HG02610 (cell line): ENCODE measurements around the gene CBFA2T2.
"Not testable (repeated sequence)": the region's sequence is repeated elsewhere in the genome, so short reads cannot be mapped to it uniquely, and the experiment has no call there.

Source experiments
- ATAC-seq: cut with Tn5 transposase; IDR thresholded peaks from one replicate; pipeline ENCODE4 v1.9.1; 2021; ENCODE audit warnings: mild to moderate bottlenecking, moderate library complexity; ENCODE audit not compliant: unreplicated experiment

CBFA2T2 gene

DNA sequence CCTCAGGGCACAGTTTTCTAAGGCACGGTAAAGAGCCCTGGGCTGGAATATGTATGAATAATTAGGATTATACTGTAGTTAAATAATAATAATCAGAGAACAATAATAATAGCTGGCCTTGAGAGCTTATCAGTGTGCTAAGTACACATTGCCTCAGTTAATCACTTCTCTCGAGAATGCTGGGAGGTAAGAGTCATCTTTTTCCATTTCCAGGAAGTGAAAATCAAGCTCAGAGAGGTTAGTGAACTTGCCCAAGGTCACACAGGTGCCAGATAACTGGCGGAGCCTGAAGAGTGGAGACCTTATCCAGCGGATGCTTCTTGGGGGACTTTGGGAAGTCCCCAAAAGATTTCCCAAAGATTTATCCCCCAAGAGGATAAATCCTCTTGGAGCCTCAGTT, 19.4 kb upstream of the CBFA2T2 start:
- ATAC-seq: no peak

DNA sequence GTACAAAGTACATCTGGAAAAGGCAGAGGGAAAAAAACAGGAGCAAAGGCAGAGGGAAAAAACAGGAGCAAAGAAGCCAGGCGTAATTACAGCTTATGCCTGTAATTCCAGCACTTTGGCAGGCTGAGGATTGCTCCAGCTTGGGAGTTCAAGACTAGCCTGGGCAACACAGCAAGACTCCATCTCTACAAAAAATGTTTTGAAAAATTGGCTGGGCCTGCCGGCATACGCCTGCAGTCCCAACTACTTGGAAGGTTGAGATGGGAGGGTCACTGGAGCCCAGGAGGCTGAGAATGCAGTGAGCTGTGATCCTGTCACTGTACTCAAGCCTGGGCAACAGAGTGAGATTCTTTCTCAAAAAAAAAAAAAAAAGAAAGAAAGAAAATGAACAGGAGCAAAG, 19.0 kb upstream of the CBFA2T2 start:
- ATAC-seq: no peak

DNA sequence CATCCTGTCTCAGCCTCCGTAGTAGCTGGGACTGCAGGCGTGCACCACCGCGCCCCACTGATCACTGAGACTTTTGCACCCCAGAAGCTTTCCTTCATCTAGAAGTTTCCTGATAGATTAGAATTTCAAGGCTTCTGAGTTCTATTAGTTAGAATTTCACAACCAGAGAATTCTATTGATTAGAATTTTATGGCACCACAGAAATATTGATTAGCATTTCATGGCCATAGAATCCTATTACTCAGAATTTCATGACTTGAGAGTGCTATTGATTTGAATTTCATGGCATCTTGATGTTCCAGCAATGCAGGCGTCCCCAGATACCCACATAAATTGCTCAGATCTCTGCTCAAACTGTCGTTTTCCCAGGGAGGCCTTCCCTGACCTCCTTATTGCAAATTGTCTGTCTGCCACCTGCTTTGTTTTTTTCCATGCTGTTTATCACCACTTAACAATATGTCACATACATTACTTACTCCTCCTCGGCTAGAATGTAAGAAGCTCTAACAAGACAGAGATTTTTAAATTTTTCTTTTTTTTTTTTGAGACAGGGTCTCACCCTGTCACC, 16.9 kb upstream of the CBFA2T2 start:
- no peak for ATAC-seq

DNA sequence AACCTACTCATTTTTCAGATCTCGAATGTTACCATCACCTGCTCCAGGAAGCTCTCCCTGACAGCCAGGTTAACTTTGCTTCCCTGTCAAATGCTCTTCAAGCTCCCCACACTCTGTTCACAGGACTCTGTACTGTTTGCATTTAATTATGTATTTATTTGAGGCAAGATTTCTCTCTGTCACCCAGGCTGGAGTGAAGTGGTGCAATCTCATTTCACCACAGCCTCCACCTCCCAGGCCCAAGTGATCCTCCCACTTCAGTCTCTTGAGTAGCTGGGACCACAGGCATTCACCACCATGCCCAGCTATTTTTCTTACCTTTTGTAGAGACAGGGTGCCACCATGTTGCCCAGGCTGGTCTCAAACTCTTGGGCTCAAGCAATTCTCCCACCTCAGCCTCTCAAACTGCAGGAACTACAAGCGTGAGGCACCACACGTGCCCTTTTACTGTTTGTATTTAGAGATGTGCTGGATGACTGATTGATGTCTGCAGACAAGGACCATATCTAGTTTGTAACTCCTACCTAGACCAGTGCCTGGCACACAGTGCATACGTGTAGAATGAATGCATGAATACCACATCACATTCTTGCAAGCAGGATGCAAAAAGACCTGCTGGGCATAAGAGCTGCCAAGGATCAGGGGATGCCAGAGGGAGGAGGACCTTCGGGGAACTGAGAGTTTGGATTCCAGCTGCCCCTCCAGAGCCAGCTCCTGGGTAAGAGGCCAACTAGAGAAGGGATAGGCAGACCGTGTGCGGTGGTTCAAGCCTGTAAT, 15.6 kb upstream of the CBFA2T2 start:
- ATAC-seq: no peak

DNA sequence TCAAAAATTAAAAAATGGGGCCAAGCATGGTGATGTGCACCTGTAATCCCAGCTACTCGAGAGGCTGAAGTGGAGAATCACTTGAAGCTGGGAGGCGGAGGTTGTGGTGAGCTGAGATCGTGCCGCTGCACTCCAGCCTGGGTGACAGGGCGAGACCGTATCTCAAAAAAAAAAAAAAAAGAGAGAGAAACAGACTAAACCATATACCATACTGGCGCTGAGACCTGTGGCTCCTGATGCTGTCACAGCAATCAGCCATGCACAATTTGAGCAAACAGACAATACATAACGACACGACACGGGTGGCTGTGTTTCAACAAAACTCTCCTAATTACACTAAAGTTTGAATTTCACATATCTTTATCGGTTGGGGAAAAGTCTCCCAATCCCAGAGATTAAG, 14.9 kb upstream of the CBFA2T2 start:
- ATAC-seq: no peak

DNA sequence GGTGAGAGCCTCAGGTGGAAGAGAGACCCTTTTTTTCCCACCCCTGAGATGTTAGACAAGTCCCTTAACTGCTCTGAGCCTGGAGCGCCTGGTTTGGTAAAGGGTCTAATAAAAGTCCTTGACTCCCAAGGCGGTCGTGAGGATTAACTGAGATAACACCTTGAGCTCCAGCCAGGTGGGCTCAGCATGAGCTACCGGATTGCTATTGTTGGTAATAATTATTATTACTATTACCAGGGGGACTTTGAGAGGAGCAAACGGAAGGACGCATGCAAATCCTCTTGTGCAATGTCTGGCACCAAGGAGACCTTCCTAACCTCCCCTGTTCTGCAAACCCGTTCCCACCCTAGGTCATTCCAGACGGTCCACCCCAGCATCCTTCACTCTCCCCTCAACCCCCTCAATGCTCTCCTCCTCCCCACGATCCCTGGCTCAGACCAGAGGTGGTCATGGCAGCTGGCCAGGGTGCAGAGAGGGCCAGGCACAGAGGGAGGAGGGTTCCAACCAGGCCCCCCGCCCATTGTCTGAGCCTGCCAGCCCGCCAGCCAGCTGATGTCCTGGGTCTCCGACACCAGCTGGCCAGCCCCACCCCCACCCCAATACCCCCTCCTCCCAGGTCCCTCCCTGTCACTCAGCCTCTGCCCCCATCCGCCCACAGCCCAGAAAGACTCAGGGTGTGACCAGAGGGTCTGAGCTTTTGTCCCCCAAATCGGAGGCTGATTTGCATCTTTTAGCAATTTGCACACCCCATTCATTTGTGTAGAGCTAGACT, 14.3 kb upstream of the CBFA2T2 start:
- no peak for ATAC-seq

DNA sequence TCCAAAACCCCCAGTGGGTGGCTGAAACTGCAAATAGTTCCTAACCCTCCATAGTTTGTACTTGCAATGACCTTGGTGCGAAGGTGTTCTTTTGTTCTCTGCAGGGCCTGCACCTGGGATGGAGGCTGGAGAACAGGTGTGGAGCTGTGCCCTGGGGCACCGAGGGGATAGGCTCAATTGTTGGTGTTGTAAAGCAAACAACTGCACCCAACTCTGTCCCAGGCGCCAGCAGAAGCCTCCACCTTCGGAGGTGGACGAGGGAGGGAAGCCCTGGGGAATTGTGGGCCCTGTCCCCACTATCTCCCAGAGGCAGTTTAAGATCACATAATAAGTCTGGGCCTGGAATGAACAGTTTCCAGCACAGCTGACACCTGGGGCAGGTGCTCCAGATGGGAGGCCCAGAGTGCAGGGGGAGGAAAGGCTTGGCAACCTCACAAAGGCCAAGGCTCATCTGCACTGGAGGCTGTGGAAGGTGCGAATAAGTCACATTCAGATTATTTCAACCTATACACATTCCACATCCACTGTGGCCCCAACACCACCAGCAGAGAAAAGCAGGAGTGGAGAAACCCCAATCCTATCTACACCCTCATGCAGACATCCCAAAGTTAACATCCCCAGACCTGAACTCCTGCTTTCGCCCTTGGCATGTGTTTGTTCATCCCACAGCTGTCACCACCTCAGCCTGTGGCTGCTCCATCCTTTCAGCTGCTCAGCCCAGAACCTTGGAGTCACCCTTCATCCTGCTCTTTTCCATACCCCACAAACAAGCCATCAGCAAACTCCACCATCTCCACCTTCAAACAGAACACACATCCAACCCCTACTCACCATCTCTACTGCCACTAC, 12.3 kb upstream of the CBFA2T2 start:
- no peak for ATAC-seq

DNA sequence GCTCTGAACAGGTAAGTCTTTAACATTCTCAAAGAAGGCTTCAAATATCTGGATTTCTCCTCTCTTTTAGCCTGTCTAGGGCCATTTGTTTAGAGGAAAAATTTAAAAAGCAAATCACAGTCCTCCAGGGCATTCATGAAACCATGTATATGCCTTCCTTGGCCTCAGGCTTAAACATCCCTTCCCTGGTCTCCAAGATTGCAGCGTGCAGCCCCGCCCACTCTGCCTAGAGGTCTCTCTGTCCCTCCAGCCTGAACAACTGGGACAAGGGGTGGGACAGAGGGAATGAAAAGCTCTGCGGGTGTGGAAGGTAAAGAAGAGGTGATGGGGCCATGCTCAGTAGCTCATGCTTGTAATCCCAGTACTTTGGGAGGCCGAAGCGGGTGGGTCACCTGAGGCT, 9.8 kb upstream of the CBFA2T2 start:
- no peak for ATAC-seq

DNA sequence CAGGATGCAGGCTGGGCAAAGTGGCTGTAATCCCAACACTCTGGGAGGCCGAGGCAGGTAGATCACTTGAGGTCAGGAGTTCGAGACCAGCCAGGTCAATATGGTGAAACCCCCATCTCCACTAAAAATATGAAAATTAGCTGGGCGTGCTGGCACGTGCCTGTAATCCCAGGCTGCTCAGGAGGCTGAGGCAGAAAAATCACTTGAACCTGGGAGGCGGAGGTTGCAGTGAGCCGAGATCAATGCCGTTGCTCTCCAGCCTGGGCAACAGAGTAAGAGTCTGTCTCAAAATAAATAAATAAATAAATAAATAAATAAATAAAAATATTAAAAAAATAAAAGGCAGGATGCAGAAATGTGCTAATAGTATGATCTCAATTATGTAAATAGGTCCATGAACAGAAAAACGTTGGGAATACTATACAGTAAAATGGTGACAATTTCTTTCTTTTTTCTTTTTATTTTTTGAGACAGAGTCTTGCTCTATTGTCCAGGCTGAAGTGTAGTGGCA, 8.4 kb upstream of the CBFA2T2 start:
- ATAC-seq: no peak

DNA sequence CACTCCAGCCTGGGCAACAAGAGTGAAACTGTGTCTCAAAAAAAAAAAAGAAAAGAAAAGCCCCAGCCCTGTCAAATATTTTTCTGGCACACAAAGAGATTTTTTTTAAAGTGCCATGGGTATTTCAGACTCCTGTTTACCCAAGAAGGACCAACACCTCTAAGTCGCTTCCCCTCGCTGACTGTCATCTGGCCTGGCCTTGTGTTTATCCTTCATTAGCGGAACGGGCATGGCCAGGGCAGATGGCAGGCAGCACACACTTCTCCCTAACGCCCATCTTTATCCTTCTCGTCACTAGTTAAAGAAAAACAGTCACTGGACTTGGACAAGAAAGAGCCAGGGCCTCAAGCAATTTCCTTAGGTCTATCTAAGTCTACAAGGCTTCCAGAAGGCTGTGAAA, 7.3 kb upstream of the CBFA2T2 start:
- ATAC-seq: no peak

DNA sequence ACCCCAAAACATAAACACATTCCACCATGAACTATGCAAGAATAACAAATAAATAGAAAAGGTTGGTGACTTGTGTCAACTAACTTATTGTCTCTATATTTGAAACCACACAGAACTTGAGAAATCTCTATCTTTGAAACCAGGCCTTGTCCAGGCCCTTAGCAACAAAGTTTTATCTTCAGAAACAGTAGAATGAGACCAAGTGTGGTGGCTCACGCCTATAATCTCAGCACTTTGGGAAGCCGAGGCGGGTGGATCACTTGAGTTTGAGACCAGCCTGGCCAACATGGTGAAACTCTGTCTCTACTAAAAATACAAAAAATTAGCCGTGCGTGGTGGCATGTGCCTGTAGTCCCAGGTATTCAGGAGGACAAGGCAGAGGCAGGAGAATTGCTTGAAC, 6.7 kb upstream of the CBFA2T2 start:
- not testable (repeated sequence) for ATAC-seq

DNA sequence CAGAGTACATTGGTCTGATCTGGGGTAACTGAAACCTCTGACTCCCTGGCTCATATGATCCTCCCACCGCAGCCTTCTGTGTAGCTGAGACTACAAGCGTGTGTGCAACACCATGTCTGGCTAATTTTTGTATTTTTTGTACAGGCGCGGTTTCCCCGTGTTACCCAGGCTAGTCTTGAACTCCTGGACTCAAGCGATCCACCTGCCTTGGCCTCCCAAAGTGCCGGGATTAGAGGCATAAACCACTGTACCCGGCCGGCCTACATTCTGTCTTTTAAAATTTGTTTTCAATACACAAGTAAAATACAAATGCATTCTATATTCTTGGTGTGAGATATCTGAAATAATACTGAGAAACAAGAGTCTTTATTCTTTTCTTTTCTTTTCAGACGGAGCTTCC, 1.7 kb upstream of the CBFA2T2 start:
- no peak for ATAC-seq

DNA sequence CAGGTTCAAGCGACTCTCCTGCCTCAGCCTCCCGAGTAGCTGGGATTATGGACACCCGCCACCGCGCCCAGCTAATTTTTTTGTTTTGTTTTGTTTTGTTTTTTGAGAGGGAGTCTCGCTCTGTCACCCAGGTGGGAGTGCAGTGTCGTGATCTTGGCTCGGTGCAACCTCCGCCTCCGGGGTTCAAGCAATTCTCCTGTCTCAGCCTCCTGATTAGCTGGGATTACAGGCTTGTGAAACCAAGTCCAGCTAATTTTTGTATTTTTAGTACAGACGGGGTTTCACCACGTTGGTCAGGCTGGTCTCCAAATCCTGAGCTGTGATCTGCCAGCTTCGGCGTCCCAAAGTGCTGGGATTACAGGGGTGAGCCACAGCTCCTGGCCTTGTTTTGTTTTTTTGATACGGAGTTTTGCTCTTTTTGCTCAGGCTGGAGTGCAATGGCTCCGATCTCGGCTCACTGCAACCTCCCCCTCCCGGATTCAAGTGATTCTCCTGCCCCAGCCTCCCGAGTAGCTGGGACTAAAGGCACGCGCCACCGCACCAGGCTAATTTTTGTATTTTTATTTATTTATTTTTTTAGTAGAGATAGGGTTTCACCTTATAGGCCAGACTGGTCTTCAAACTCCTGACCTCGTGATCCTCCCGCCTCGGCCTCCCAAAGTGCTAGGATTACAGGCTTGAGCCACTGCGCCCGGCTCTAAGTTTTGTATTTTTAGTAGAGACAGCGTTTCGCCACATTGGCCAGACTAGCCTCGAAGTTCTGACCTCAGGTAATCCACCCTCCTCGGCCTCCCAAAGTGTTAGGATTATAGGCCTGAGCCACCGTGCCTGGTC, 1.0 kb upstream of the CBFA2T2 start:
- not testable (repeated sequence) for ATAC-seq

DNA sequence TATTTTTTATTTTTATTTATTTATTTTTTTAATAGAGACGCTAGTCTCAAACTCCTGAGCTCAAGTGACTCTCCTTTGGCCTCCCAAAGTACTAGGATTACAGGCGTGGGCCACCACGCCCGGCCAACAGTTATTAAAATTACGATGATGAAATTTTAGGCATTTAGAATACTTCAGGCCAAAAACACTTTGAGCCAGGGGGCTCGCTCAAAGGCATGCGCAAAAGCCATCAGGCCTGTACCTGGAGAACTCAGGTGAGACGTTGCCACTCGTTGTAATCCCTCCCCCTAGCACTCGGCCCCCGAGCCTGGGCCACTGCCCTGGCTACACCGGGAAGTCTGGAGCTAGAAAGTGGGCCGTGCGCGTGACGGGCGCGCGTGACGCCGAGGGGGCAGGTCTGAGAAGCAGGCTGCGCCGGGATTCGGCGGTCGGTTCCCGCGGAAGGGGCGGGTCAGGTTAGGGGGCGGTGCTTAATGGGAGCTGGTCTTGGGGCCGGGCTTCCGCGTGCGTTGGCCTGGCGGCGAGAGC, 337 bp upstream of the CBFA2T2 start:
- peak; percentile 94 for ATAC-seq

DNA sequence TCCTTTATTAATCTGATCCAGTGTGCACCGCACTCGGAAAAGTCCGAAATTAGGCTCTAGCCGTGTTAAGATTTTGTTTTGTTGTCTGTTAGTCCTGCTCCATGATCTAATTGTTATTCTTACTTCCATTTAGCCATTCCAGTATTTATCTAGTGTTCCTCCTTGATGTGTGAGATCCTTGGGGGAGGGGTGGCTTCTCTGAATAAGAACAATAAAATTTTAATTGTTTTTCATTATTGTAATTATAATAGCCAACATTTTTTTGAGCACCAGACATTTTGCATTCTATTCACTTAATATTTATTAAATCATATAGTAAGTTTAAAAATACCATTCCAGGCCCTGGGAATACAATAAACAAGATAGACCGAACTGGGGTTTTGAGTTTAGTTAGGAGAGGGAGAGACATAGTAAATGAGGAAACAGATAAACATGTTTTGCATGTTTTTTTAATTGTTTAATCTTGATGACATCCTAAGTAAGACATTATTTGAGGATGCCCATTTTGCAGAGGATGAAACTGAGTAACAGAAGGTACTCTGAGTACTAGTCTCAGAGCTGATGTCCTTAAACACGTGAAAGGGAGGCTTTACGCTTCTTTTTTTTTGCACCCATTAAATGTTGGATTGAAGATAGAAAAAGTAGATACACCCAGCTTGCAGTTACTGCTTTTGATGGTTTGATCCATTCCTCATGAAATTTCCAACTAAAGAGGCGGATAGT, 1.2 kb downstream of the CBFA2T2 start:
- ATAC-seq: no peak

DNA sequence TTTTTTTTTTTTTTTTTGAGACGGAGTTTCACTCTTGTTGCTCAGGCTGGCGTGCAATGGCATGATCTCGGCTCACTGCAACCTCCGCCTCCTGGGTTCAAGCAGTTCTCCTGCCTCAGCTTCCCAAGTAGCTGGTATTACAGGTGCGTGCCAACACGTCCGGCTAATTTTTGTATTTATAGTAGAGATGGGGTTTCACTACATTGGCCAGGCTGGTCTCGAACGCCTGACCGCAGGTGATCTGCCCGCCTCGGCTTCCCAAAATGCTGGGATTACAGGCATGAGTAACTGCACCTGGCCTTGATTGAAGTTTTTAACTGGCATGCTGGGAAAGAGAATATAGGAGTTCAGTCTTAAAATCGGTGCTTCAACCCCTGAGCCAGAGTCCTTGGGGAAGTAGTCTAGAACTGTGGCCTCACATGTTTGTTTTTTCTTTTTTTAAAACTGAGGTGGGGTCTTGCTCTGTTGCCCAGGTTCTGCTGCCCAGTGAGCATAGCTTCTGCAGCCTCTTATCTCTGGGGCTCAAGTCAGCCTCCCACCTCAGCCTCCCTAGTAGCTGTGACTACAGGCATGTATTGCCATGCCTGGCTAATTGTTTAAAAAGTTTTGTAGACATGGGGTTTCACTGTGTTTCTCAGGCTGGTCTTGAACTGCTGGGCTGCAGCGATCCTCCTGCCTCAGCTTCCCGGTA, 3.3 kb downstream of the CBFA2T2 start:
- no peak for ATAC-seq

DNA sequence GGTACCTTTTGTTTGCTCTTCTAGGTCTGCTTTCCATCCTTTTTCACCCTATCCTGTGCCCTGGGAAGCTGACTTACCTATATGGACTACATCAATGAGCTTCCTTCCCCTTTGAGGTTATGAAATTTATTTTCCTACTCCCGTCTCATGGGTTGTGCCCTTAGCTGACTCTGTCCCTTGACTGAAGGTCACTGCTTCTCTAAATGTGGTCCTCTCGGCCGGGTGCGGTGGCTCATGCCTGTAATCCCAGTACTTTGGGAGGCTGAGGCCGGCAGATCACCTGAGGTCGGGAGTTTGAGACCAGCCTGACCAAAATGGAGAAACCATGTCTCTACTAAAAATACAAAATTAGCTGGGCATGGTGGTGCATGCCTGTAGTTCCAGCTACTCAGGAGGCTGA, 6.9 kb downstream of the CBFA2T2 start:
- not testable (repeated sequence) for ATAC-seq

DNA sequence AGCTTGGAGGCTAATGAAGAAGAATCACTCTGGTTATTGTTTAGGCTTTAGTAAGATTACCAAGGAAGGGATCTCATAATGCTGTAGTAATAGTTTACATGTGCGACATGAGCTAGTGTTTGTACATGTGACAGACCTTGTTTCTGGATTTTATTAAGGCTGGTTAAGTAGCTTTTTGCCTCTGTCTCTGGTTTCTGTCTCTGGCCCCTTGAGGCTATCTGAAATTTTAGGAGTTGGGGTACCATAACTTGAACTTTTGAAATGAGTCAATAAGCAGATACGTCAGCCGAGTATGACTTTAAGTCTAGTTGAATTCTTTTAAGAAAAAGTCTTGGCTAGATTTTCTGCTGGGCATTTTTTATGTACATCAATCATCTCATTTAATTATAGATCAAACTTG, 9.5 kb downstream of the CBFA2T2 start:
- ATAC-seq: no peak

DNA sequence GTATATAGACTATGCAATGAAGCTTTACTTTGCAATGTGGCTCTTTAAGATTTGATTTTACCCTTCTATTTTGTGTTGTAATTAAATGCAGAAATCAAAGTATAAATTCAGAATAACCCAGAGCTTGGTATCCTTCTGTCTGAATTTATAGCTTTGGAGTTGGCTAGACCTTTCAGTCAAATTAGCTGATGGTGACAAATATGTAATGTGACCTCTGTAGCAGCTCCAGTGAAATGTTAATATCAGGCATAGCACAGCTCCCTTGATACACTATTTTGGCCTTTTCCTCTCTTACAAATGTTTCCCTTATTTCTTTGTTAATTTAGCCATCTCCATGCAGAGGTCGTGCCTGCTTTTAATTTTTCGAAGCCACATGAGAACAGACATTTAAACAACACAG, 11.1 kb downstream of the CBFA2T2 start:
- ATAC-seq: no peak
